Measurements from ENCODE around the gene FARS2.

DNA sequence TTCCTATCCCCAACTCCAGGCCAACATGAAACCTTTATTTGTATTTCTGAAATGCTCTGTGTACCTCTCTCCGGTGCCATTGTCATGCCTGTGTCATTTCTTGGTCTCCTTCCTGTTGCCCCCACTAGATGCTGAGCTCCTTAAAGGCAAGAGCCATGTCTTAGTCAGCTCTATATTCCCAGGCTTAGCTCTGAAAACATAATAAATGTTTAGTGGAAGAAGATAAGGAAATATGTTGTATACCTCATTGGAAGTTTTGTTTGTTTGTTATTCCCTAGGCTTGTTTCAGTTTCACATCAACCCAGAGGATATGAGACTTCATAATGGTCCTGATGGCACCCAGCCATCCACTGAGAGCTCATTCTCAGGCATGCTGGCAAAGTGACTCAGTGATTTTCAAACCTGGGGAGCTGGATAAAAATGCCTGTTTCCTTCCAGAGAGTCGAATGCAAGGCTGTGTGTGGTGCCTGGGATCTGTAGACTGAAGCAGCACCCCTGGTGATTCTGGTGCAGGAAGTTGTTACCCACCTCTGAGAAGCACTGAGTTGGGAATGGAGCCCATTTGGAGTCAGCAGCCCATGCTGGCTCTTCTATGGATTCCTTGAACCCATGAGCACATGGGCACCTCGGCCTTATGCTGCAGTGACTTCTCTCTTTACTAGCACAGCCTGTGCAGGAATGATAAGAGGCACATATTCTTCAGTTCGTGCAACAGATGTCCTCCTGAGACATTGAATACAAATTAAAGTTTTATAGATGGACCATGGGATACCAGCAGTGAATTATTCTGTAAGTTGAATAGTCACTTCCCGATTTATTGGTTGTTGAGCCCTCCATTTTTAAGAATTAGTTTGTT, 205.2 kb downstream of the FARS2 start:
- TF ChIP-seq POLR2A (IDR thresholded peaks at IDR 0.05): no peak
- TF ChIP-seq, protein P1, sequence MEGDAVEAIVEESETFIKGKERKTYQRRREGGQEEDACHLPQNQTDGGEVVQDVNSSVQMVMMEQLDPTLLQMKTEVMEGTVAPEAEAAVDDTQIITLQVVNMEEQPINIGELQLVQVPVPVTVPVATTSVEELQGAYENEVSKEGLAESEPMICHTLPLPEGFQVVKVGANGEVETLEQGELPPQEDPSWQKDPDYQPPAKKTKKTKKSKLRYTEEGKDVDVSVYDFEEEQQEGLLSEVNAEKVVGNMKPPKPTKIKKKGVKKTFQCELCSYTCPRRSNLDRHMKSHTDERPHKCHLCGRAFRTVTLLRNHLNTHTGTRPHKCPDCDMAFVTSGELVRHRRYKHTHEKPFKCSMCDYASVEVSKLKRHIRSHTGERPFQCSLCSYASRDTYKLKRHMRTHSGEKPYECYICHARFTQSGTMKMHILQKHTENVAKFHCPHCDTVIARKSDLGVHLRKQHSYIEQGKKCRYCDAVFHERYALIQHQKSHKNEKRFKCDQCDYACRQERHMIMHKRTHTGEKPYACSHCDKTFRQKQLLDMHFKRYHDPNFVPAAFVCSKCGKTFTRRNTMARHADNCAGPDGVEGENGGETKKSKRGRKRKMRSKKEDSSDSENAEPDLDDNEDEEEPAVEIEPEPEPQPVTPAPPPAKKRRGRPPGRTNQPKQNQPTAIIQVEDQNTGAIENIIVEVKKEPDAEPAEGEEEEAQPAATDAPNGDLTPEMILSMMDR (IDR thresholded peaks at IDR 0.05): no peak

Data from vagina (tissue), 2 donors.